Activated CD8-positive, alpha-beta memory T cell treated with anti-CD3 and anti-CD28 coated beads, Interleukin-2, amount 50 U/mL, for 1 hour (primary cell): ENCODE results near the gene SEMA3B.
"Not testable (repeated sequence)": the region's sequence is repeated elsewhere in the genome, so short reads cannot be mapped to it uniquely, and the experiment has no call there.

Experiments used
- DNase-seq: peaks from one replicate; pipeline ENCODE4 v3.0.0-alpha.2; 2020; ENCODE audit errors: extremely low read depth

Gene SEMA3B

DNA sequence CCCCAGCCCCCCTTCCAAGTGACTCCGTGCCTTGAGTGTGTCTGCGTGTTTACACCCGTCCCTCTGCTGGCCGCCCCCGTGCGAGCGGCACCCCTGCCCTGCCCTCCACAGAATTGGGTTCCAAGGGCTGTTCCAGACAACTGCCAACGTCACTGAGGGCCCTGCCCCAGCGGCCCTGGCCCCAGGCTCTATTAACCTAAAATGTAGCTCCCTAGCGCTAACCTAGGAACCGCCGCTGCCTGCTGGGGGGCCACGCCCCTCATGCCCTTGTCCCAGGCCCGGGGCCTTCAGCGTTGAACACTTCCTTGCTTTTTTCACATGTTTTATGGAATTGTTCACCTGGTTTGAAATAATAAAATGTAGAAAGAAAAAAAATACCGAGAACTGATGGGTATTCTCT lies 10.0 kb upstream of the SEMA3B start:
- DNase-seq: no peak

DNA sequence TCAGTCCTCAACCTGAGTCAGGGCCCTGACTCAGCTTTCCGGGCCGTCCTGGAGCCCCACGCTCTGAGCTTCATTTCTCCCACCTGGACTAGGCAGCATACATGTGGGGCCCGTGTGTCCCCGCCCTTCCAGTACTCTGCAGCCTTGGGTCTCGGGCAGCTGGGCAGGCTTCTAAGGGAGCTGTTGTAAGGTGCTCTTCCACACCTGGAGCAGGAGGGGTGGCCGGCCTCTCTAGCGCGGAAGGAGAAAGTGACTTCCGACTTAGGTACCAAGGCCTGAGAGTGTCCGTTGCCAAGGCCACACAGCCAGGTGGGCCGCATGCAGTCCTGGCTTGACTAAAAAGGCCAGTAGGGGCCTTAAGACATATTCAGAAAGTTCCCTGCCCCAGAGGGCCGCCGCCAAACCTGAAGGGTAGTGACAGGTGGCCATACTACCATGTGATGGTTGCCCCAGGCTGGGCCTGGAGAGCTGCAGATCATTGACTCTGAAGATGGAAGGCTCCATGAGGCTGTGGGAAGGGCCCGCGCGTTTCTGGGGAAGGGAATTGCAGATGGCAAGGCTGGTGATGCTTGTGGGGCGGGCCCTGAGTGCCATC lies 9.4 kb upstream of the SEMA3B start:
- DNase-seq: no peak

DNA sequence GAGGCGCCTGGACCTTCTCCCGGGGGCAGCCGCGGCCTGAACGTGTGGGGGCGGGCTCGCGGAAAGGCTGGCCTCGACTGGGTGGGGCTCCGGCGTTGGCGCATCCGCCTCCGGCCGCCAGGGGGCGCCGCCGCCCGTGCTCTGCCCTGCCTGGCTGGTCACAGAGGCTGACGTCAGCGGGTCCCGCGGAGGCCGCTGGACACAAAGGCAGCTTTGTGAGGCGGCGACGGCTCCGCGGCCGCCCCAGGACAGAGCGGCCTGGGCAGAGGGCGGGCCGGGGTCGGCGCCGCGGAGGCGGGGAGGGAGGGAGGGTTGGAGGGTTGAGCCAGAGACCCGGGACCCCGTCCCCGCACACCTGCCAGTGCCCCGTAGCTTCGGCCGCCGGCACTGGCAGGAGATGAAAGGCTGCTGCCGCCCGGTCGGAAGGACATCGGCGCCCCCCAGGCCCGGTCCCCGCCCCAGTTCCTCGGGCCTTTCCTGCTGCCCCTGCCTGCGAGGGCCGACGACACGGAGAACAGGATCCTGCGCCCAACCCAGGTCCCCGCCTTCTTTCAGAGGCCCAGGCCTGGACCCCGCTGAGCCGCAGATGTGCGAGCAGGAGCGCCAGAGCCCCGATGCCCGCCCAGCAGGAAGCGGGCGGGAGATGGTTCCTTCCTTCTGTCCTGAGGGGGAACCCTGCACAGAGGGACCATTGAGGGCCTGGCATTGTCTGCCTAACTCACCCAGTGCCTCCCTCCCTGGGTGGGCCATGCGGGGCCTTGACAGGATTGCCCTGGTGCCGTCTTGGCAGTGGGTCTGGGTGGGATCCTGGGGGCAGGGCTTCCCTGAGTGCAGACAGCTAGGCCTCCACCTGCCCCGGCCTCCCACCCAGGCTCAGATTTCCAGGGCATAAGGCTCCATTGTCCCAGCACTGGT lies 8.7 kb upstream of the SEMA3B start:
- no peak for DNase-seq

DNA sequence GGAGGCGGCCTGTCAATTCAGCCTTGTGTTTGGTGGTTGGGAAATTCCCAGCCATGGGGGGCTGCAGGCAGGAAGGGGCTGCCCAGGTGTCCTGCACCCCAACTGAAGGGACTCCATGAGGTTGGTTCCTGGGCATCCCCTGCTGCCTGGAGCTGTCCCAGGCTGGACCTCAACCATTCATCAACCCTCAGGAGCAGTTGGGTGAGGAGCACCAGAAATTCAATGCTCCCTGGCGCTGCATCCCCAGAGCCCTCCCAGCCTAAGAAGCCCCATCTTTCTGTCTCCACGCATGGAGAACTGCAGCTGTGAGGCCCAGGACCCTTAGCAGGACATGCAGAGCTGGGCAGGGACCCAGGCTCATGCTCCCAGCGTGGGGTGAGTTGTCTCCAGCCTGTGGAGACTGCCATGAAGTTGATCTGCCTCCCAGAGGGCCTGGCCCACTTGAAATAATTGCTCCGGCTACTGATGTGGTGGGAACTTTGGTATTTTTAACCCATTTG lies 8.0 kb upstream of the SEMA3B start:
- DNase-seq: no peak

DNA sequence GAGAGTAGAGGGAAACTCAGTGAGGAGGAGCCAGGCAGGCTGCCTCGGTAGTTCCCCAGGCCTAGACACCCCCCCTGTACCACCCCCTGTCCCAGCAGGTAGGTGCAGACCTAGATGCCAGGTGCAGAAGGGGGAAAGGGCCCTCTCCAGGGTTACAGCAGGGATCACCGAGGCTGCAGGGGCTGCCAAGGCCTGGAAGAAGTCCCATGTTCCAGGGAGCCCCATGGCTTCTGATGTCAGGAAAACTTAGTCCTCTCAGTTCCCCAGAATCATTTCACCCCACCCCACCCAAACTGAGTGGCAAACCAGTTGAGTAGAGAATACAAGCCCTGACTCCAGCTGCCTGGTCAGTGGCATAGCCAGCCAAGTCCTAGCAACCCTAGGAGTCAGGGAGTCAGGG lies 7.4 kb upstream of the SEMA3B start:
- DNase-seq: no peak

DNA sequence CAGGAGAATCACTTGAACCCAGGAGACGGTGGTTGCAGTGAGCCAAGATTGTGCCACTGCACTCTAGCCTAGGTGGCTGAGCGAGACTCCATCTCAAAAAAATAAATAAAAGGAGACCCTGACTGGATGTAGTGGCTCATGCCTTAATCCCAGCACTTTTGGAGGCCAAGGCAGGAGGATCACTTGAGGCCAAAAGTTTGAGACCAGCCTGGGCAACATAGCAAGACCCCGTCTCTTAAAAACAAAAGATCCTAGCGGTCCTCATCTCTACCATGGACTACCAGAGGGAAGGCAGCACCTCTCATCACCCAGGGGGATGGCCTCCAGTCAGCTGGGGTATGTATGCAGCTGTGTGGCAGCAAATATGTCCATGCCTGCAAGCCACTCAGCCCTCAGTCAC lies 6.7 kb upstream of the SEMA3B start:
- not testable (repeated sequence) for DNase-seq

DNA sequence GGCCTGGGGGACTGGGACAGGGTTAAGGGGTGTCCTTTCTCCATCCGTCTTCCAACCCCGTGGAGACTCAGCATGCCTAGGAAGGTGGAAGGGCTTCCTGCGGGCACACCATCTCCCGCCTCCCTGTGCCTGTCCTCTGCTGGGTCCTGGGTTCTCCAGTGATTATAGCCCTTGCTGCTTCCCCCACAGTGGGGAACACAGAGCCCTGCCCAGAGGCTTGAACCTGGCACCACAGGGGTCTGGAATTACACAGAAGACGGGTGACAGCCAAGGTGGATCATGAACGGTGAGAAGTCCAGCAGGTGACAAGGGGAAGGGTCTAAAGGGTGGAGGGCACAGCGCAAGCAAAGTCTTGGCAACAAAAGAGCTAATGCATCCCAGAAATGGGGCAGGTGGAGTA lies 6.2 kb upstream of the SEMA3B start:
- DNase-seq: no peak

DNA sequence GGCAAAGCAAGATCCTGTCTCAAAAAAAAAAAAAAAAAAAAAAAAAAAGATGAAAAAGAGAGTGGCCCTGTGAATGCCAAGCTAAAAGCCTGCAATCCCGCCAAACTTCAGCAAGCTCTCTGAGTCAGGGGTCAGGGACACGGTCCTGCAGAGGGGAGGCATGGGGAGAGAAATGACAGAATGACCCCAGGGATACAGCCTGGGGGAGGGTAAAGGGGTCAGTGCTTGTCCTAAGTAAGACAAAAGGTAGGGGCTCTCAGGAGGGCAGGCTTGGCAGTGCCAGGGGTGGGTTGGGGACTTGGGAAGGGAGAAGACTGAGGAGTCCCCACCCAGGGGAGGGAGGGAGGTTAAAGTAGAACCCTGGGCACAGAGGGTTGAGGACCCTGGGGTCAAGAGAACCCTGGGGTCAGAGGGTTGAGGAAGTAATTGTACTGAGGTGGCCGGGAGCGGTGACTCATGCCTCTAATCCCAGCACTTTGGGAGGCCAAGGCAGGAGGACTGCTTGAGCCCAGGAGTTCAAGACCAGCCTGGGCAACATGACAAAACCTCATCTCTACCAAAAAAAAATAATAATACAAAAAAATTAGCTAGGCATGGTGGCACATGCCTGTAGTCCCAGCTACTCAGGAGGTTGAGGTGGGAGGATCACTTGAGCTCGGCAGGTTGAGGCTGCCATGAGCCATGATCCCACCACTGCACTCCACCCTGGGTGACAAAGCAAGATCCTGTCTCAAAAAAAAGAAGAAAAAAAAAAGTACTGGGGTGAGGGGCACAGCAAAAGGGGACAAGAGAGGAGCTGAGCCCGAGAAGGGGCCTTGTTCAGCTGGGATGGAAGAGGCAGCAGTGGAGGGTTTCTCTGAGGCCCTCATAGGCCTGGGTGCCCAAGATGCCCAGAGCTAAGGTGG lies 5.2 kb upstream of the SEMA3B start:
- DNase-seq: no peak

DNA sequence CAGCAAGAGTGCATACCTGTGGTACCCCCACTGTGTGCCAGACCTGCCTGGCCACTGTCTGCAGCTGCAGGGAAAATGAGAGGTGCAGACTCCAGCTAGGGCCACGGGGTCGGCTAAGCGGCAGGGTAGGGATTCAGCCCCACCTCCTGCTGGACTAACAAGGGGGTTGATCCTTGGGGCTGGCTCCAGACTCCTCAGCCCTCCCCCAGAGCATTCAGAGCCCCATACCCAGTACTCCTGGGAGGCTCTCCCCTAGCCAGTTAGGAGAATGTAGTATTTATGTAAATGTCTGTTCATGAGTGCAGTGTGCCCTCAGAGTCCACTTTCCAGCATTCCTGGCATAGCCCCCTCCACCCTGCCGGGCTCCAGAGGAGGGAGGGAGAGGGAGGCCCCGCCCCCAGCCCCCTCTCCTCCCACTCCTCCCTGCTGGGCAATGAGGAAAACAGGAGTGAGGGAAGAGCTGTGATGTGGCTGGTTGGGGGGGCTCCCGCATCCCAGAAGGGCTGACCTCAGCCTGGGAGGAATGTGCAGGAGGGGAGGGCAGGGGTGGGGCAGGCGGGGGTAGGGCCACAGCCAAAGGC lies 4.5 kb upstream of the SEMA3B start:
- no peak for DNase-seq

DNA sequence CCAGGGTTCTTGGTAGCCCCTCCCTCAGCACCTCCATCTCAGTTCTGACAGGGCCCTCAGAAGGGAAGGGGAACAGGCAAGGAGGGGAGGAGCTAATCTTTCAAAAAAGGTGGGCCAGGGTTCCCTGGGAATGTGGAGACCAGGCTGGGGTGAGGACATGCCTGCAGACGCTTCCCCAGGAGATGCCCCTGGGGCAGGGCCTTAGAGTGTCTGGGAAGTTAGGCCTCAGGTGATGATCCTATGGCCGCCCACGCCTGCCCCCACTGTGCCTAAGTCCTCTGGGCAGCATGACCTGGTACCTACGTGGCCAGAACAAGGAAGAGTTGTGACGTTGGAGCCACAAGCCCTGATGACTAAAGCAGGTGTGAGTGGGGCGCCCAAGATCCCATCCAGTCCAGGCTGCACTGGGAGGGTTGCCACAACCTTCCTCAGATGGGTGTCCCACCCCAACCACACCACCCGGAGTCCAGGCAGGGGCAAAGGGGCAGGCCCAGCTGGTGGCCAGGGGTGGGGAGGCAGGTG lies 3.9 kb upstream of the SEMA3B start:
- no peak for DNase-seq

DNA sequence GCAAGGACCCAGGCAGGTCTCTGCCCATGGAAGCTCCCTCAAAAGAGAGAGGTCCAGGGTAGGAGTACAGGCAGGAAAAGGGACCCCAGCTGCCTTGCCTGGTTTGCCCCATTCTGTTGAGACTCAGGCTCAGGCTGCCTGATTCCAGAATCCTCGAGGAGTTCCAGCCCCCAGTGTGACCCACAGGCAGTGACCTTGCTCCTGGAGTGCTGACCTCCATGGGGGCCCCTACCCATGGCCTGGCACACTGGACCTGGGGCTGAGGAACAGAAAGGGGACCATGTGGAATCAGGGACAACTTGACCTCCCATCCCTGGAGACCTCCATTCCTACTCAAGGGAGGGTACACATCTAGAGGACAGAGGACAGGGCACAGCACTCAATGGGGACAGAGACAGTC lies 3.4 kb upstream of the SEMA3B start:
- DNase-seq: no peak

DNA sequence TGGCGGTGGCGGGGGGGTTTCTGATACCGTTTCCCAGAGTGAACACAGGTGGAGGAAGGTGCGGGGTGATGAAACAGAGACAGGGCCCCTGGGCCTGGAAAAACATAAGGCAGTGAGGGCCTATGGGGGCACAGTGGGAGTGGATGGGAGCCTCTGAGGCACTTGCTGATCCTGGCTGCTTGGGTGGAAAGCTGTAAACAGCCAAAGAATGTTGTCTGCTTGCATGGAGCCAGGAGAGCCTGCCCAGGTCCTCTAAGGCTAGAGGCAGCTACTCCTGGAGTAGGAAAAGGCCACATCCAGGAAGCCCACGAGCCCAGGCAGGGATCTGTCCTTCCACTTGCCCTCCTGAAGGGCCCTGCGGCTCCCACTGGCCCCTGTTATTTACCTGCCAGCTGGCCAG lies 2.9 kb upstream of the SEMA3B start:
- no peak for DNase-seq

DNA sequence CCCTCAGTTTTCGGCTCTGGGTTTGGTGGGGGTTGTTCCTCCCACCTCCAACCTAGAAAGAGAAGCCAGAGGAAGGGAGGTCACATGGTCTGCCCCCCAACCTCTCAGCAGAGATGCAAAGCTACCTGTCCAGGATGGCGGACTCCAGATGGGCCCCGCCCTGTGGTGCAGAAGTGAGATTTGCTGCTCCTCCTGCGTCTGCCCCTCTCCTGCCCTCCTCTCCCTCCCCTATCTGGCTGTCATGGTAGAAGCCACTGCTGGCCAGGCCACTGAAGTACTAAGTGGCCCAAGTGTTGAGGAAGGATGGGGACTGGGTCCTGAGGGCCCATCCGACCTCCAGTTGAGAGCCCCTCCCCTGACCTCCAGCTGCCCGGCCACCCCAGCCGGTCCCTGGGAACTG lies 2.1 kb upstream of the SEMA3B start:
- DNase-seq: no peak

DNA sequence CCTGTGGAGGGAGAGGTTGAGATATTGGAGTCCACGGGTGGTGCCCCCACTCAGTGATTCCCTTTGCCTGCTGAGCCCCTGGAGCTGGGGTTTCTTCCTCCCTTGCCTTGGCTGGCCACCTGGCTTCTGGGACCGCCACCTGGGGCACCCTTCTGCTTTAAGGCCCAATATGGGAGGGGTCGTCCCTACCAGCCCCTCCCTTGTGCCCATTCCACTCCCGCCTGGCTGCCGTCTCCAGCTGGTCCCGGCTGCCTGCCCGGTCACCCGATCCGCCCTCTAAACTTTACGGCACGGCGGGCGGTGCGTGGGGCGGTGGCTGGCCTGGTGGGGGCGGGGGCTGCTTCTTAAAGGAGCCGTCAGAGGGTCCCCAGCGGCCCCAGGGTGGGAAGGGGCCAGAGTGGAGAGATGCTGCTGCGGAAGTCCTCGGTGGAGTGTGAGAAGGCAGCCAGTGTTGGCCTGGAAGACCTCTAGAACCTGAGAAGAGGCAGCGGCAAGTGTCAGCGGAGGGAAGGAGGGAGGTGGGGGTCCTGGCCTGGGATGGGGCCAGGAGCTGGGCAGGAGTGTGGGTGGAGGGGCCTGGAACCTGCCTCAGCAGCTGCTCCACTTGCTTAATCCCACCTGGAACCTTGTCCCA lies 1.6 kb upstream of the SEMA3B start:
- DNase-seq: no peak

DNA sequence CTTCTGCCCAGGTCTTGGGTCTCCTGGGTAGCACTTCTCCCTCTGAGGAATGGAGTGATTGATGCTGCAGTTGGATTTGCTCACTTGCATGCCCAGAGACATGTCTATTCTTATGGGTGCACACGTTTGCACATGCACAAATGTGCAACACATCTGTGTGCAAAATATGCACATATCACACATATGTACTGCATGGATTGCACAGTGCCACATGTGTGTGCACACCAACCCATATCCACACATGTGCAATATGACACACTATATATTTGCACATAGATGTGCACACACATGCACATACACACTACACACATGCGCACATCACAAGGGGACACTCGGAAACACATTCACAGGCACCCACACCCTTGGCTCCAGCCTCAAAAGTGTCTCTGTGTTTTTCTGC lies 671 bp upstream of the SEMA3B start:
- no peak for DNase-seq

DNA sequence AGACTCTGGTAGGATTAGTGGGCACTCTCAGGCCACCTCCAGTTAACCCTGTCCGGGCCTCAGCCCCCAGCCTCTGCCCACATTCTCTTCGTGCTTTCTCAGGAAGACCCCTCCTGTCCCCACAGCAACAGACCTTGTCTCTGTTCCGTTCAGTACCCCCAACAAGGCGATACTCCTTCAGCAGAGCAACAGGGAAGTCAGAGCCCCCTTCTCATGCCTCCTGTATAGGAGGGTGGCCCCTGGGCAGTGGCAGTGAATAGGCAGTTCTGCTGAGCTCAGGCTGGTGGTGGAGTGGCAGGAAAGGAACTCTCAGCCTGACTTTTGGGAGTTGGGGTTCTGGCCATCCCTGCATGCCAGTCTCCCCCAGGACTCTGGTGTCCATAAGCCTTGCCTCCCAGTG lies 513 bp downstream of the SEMA3B start:
- no peak for DNase-seq

DNA sequence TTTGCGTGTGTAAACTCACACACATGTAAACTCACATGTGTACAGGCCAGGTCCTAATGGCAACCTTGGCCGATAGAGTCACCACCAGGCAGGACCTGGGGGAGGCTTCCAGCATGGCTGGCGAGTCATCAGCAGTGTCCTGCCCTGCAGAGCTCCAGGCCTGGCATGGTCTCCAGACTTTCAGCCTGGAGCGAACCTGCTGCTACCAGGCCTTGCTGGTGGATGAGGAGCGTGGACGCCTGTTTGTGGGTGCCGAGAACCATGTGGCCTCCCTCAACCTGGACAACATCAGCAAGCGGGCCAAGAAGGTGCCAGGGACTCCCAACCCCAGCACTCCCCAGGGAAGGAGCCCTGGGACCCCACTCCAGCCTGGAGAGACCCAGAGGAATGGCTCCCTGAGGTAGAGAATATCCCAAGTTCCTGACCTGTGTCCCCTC lies 1.0 kb downstream of the SEMA3B start:
- no peak for DNase-seq

DNA sequence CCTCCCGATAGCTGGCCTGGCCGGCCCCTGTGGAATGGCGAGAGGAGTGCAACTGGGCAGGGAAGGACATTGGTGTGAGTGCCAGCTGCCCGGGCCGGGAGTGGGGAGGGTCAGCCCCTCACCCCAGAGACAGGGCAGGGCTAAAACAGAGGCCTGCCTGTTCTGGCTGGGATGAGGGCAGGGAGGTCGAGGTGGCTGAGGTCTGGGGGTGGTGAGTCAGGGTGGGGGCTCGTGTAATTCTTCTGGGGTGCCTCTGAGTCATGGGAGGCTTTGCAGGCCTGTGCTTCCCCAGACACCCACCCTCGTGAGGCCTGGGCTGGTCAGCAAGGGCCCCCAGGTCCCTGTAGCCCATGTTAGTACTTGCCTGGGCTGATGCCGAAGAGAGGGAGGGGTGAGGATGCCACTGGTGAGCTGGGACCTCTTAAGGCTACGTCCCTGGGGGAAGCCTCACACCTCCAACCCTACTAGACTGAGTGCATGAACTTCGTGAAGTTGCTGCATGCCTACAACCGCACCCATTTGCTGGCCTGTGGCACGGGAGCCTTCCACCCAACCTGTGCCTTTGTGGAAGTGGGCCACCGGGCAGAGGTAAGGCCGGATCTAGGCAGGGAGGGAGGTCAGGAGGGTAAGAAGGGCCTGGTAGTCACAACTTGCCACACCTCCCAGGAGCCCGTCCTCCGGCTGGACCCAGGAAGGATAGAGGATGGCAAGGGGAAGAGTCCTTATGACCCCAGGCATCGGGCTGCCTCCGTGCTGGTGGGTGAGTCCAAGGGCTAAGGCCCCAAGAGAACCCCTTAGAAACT lies 1.7 kb downstream of the SEMA3B start:
- no peak for DNase-seq

DNA sequence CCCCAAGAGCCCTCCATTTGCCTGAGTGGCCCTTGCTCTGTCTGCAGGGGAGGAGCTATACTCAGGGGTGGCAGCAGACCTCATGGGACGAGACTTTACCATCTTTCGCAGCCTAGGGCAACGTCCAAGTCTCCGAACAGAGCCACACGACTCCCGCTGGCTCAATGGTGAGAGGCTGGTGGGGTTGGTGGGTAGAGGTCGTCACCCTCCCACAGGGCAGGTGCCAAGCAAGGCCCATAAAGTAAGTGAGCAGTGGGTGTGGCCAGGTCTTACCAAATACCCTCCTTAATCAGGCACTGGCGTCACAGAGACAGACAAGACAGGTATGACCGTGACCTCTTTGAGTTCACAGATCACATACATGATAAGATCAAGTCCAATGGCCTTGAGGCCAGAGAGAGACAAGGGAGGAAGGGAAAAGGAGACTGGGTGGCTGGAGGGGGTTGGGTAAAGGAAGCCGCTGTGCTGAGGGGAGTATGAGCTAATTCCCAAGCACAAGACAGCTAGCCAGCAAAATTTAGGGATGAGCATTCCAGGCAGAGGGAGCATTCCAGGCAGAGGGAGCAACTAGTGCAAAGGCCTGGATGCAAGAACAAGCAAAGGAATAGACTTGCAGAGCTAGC lies 2.5 kb downstream of the SEMA3B start:
- no peak for DNase-seq

DNA sequence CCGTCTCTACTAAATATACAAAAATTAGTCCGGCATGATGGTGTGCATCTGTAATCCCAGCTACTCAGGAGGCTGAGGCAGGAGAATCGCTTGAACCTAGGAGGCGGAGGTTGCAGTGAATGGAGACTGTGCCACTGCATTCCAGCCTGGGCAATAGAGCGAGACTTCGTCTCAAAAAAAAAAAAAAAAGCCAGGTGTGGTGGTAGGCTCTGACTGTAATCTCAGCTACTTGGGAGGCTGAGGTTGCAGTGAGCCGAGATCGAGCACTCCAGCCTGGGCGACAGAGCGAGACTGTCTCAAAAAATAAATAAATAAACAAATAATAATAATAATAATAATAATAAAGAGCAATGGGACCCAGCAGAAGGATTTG lies 3.6 kb downstream of the SEMA3B start:
- not testable (repeated sequence) for DNase-seq
